Endometrial microvascular endothelial cells (primary cell): ENCODE results near the gene ST8SIA5. TPM values are rescaled to one million over a fixed set of nuclear protein-coding genes. Genes with fewer than 3 reads are reported as not detected.

Experiments
- in situ Hi-C: cut with HindIII; loops from 2 replicates; pipeline ENCODE4 v1.10.0; 2017; ENCODE audit warnings: low sequenced_read_pairs, low pct_unique_long_range_greater_than_20kb; ENCODE audit errors: inconsistent ontology term
- total RNA-seq: library from RNA; depleted of rRNA; stranded (reverse); fragments of >200 nt; gene quantifications from one replicate; pipeline ENCODE4 v1.2.3, GENCODE V29; 2015; ENCODE audit errors: inconsistent ontology term

The ST8SIA5 gene
- total RNA-seq, 1 donor from 2014 or later: not detected

GRCh38 chr18:46679846-46680598 lies 76.8 kb downstream of the ST8SIA5 start:
- in situ Hi-C loops: no loop called here

- in situ Hi-C loops: no loop called here
Measured at GRCh38 chr18:46678785-46679399, 78.0 kb downstream of the ST8SIA5 start.

GRCh38 chr18:46678041-46678440 lies 78.8 kb downstream of the ST8SIA5 start:
- in situ Hi-C loops: no loop called here

- in situ Hi-C loops: no loop called here
Measured at GRCh38 chr18:46677611-46678010, 79.2 kb downstream of the ST8SIA5 start.

- in situ Hi-C loops: no loop called here
Measured at GRCh38 chr18:46676182-46676835, 80.5 kb downstream of the ST8SIA5 start.

GRCh38 chr18:46675112-46675511 lies 81.7 kb downstream of the ST8SIA5 start:
- in situ Hi-C loops: no loop called here

GRCh38 chr18:46672062-46672970 lies 84.5 kb downstream of the ST8SIA5 start:
- in situ Hi-C loops: no loop called here

GRCh38 chr18:46668694-46669093 lies 88.2 kb downstream of the ST8SIA5 start:
- in situ Hi-C loops: no loop called here

GRCh38 chr18:46668135-46668534 lies 88.7 kb downstream of the ST8SIA5 start:
- in situ Hi-C loops: no loop called here

GRCh38 chr18:46663539-46663938 lies 93.3 kb downstream of the ST8SIA5 start:
- in situ Hi-C loops: no loop called here

- in situ Hi-C loops: no loop called here
Measured at GRCh38 chr18:46660957-46661749, 95.7 kb downstream of the ST8SIA5 start.

- in situ Hi-C loops: no loop called here
Measured at GRCh38 chr18:46659484-46659883, 97.4 kb downstream of the ST8SIA5 start.

- in situ Hi-C loops: no loop called here
Measured at GRCh38 chr18:46657115-46657955, 99.5 kb downstream of the ST8SIA5 start, which contains the start of gene LOXHD1. TSS of gene LOXHD1 (minus strand) at chr18:46657220. CDS start at chr18:46657033, 187 bp downstream.

- in situ Hi-C loops: no loop called here
Measured at GRCh38 chr18:46656326-46657114, 100.3 kb downstream of the ST8SIA5 start.

- in situ Hi-C loops: no loop called here
Measured at GRCh38 chr18:46652372-46652771, 104.5 kb downstream of the ST8SIA5 start.

GRCh38 chr18:46650681-46651080 lies 106.2 kb downstream of the ST8SIA5 start:
- in situ Hi-C loops: no loop called here
